Transverse colon (tissue), 4 donors: Measurements from ENCODE around the gene TMEM74B. TPM values are rescaled to one million over a fixed set of nuclear protein-coding genes. Genes with fewer than 3 reads are reported as not detected.

Source experiments
- DNase-seq: peaks from one replicate; pipeline ENCODE4 v3.0.0-alpha.2; 2019
- H3K27ac ChIP-seq, 4 donors: fragments of 200-600 bp; sonication (generic); 2 replicates each; pipeline ENCODE4 v1.5.1; 2016 to 2018; ENCODE audit warnings: inconsistent platforms in 4 of 4
- H3K27me3 ChIP-seq: fragments of 200-600 bp; sonication (generic); 2 replicates; pipeline ENCODE4 v1.5.1; 2017; ENCODE audit warnings: inconsistent platforms
- H3K36me3 ChIP-seq, 4 donors: fragments of 200-600 bp; sonication (generic); 2 replicates each; pipeline ENCODE4 v1.5.1; 2017 to 2019; ENCODE audit warnings: inconsistent platforms in 4 of 4
- H3K4me1 ChIP-seq, 4 donors: fragments of 200-600 bp; sonication (generic); 2 replicates each; pipeline ENCODE4 v1.5.1; 2017 to 2020; ENCODE audit warnings: inconsistent platforms in 4 of 4
- H3K4me3 ChIP-seq, 4 donors: fragments of 200-600 bp; sonication (generic); 1 replicate in 1 of 4; 2 replicates in 3 of 4; pipeline versions ENCODE4 v1.5.1 to v1.6.1; 2017 to 2019; ENCODE audit warnings: inconsistent platforms in 4 of 4
- H3K9me3 ChIP-seq, 2 donors: fragments of 200-600 bp; sonication (generic); 2 replicates each; pipeline ENCODE4 v1.5.1; 2017 to 2019; ENCODE audit warnings: inconsistent platforms in 2 of 2
- CTCF ChIP-seq, 5 experiments: fragments of 200-600 bp in 3 of 5; fragments of 450-650 bp in 2 of 5; sonication (generic) in 3 of 5; IDR thresholded peaks; 1 replicate in 2 of 5; 2 replicates in 3 of 5; pipeline ENCODE4 v1.5.1; 2016 to 2017; ENCODE audit warnings: antibody characterized with exemption in 5 of 5, inconsistent platforms in 3 of 5, mild to moderate bottlenecking in 2 of 5, moderate library complexity in 1 of 5
- EP300 ChIP-seq: sonication (generic); formaldehyde crosslinking; IDR thresholded peaks from one replicate; pipeline ENCODE4 v1.6.1; 2017; ENCODE audit warnings: antibody characterized with exemption, low read depth
- POLR2A ChIP-seq: fragments of 450-650 bp; IDR thresholded peaks from one replicate; pipeline ENCODE4 v1.6.1; 2016; ENCODE audit warnings: antibody characterized with exemption, mild to moderate bottlenecking, moderate library complexity
- POLR2AphosphoS5 ChIP-seq, 3 donors: sonication (generic); formaldehyde crosslinking; IDR thresholded peaks; one replicate each; pipeline ENCODE4 v1.6.1; 2016; ENCODE audit warnings: antibody characterized with exemption in 3 of 3
- WGBS, 2 donors: methylation state at CpG; one replicate each; pipeline ENCODE4 v1.1.5; 2018; ENCODE audit warnings: low coverage in 1 of 2; 5-methylcytosine and 5-hydroxymethylcytosine counted together
- in situ Hi-C, 4 donors: fragments of 200-750 bp; cut with MboI; loops; one replicate each; pipeline versions ENCODE4 v1.15.0 to v1.15.1; 2017; ENCODE audit warnings: low sequenced_read_pairs in 3 of 4, low pct_ligation_motif_present in 1 of 4, low pct_unique_long_range_greater_than_20kb in 1 of 4
- intact Hi-C: fragments of 100-400 bp; cut with DNase I; formaldehyde crosslinking; loops from one replicate; pipeline ENCODE4 v1.15.1; 2023; ENCODE audit warnings: low total_unique reads
- total RNA-seq, 4 donors: library from RNA; depleted of rRNA; stranded (reverse); fragments of >200 nt; gene quantifications; one replicate each; pipeline ENCODE4 v1.1.0, GENCODE V29; 2016

The TMEM74B gene
- total RNA-seq, 4 donors from 2014 or later, result 0.96 to 10.5 (median 4.0) TPM; not detected in 1

- 100% methylated on average over 3 of the region's 3 CpGs for WGBS, 2 donors
- in situ Hi-C loops, result no loop called here
- Histone ChIP-seq H3K27me3 (no peaks in the 10 kb centered on the region), H3K36me3 (peaks cover 0 to 14% (median 7%) of the 10 kb centered on the region in 4 donors), H3K9me3 (no peaks in the 10 kb centered on the region), H3K4me3 (no peak overlapping the region), H3K4me1 (no peaks in the 10 kb centered on the region), H3K27ac (no peak overlapping the region)
- TF ChIP-seq CTCF (IDR thresholded peaks at IDR 0.05), result no peak
- no peak for TF ChIP-seq POLR2A
- TF ChIP-seq EP300, result no peak
- no peak for TF ChIP-seq POLR2AphosphoS5 (IDR thresholded peaks at IDR 0.05)
- DNase-seq, result no peak
- intact Hi-C loops, result no loop called here
Measured at GRCh38 chr20:1155342-1155741, 29.4 kb downstream of the TMEM74B start.

- Histone ChIP-seq H3K9me3 (no peaks in the 10 kb centered on the region), H3K27me3 (no peaks in the 10 kb centered on the region), H3K27ac (no peak overlapping the region), H3K36me3 (peaks cover 0 to 14% (median 7%) of the 10 kb centered on the region in 4 donors), H3K4me3 (no peak overlapping the region), H3K4me1 (no peaks in the 10 kb centered on the region)
- 94% methylated on average over 1 of the region's 1 CpG; no CpG with 5 or more reads in 1 of the 2 donors for WGBS, 2 donors
- TF ChIP-seq POLR2A, result no peak
- no peak for TF ChIP-seq POLR2AphosphoS5 (IDR thresholded peaks at IDR 0.05)
- no peak for TF ChIP-seq EP300
- TF ChIP-seq CTCF (IDR thresholded peaks at IDR 0.05), result no peak
- DNase-seq, result no peak
- intact Hi-C loops, result no loop called here
- in situ Hi-C loops, result no loop called here
Measured at GRCh38 chr20:1154691-1155090, 30.1 kb downstream of the TMEM74B start.

- in situ Hi-C loops (no loop called here), intact Hi-C loops (no loop called here)
- no peak for TF ChIP-seq POLR2A
- no peak for TF ChIP-seq POLR2AphosphoS5 (IDR thresholded peaks at IDR 0.05)
- TF ChIP-seq EP300, result no peak
- no peak for TF ChIP-seq CTCF (IDR thresholded peaks at IDR 0.05)
- no peak for DNase-seq
- H3K9me3 ChIP-seq, result no peaks in the 10 kb centered on the region
- no peaks in the 10 kb centered on the region for H3K27me3 ChIP-seq
- H3K4me3 ChIP-seq, result no peak overlapping the region
- no peaks in the 10 kb centered on the region for H3K4me1 ChIP-seq
- peaks cover 0 to 14% (median 7%) of the 10 kb centered on the region in 4 donors for H3K36me3 ChIP-seq
- H3K27ac ChIP-seq, result no peak overlapping the region
Measured at GRCh38 chr20:1154226-1154625, 30.6 kb downstream of the TMEM74B start.

- whole genome bisulfite sequencing, 2 donors, result 100% methylated on average over 1 of the region's 1 CpG
- Histone ChIP-seq H3K4me3 (no peak overlapping the region), H3K27ac (no peak overlapping the region), H3K36me3 (peaks cover 0 to 18% (median 4%) of the 10 kb centered on the region in 4 donors), H3K27me3 (no peaks in the 10 kb centered on the region), H3K4me1 (no peaks in the 10 kb centered on the region), H3K9me3 (no peaks in the 10 kb centered on the region)
- intact Hi-C loops (no loop called here), in situ Hi-C loops (no loop called here)
- TF ChIP-seq POLR2AphosphoS5 (IDR thresholded peaks at IDR 0.05), result no peak
- no peak for TF ChIP-seq POLR2A
- TF ChIP-seq EP300, result no peak
- TF ChIP-seq CTCF (IDR thresholded peaks at IDR 0.05), result no peak
- no peak for DNase-seq
Measured at GRCh38 chr20:1150968-1151367, 33.8 kb downstream of the TMEM74B start.
